D721Med (cell line): ENCODE measurements around the gene PCNP.
"Not testable (repeated sequence)": the region's sequence is repeated elsewhere in the genome, so short reads cannot be mapped to it uniquely, and the experiment has no call there.

Experiments used
- DNase-seq: peaks from one replicate; pipeline ENCODE4 v3.0.0; 2011; ENCODE audit warnings: low spot score; ENCODE audit not compliant: insufficient read length
- FAIRE-seq: peaks from 2 replicates; lab custom pipeline; 2011; peaks lifted over from hg19 to GRCh38; lab: Jason Lieb, UNC
- CTCF ChIP-seq: IDR thresholded peaks from 2 replicates; pipeline ENCODE4 v1.5.1; 2012; ENCODE audit warnings: mild to moderate bottlenecking, control low read depth; ENCODE audit not compliant: insufficient read depth; ENCODE audit errors: missing control alignments

Gene PCNP

GRCh38 chr3:101611023-101611422, 37.0 kb downstream of the PCNP start:
- no peak for TF ChIP-seq CTCF
- FAIRE-seq: no peak
- no peak for DNase-seq

GRCh38 chr3:101613014-101613413, 39.0 kb downstream of the PCNP start:
- FAIRE-seq, DNase-seq: not testable (repeated sequence)

GRCh38 chr3:101615525-101615924, 41.5 kb downstream of the PCNP start:
- no peak for FAIRE-seq
- no peak for TF ChIP-seq CTCF
- DNase-seq: no peak

- TF ChIP-seq CTCF: no peak
- DNase-seq (no peak), FAIRE-seq (no peak)
Measured at GRCh38 chr3:101617478-101617877, 43.5 kb downstream of the PCNP start.

- FAIRE-seq: no peak
- DNase-seq: no peak
- TF ChIP-seq CTCF: no peak
Measured at GRCh38 chr3:101618726-101619125, 44.7 kb downstream of the PCNP start.

GRCh38 chr3:101619734-101620133, 45.8 kb downstream of the PCNP start:
- TF ChIP-seq CTCF: no peak
- DNase-seq (no peak), FAIRE-seq (no peak)

- DNase-seq (no peak), FAIRE-seq (no peak)
Measured at GRCh38 chr3:101623656-101624055, 49.7 kb downstream of the PCNP start.

More at GRCh38 chr3:101623656-101624055, 49.7 kb downstream of the PCNP start:
- TF ChIP-seq CTCF: no peak
